Adrenal gland (tissue), 5 donors: ENCODE results near the gene ZNF302.

Experiments used
- CTCF ChIP-seq, 6 experiments: fragments of 450-650 bp in 4 of 6; fragments of 200-600 bp in 2 of 6; sonication (generic) in 1 of 6; IDR thresholded peaks; 1 replicate in 5 of 6; 2 replicates in 1 of 6; pipeline versions ENCODE4 v1.5.1 to v1.8.0; 2016 to 2021; ENCODE audit warnings: antibody characterized with exemption in 6 of 6, mild to moderate bottlenecking in 2 of 6, moderate library complexity in 1 of 6
- POLR2A ChIP-seq, 2 donors: fragments of 450-650 bp; IDR thresholded peaks; one replicate each; pipeline ENCODE4 v1.6.1; 2017; ENCODE audit warnings: antibody characterized with exemption in 2 of 2, mild to moderate bottlenecking in 2 of 2, moderate library complexity in 1 of 2
- donor health status: DM: no; HTN: no; CAD: no.

- TF ChIP-seq CTCF (IDR thresholded peaks at IDR 0.05) (no peak), POLR2A (IDR thresholded peaks at IDR 0.05) (no peak)
These were observed 16.1 kb upstream of the ZNF302 start for GRCh38 chr19:34661357-34661756.
